Hepatocyte (in vitro differentiated cells): ENCODE data around the gene ARL6IP4.

Experiments
- CTCF ChIP-seq: fragments of 200-600 bp; sonication (generic); IDR thresholded peaks from 2 replicates; pipeline ENCODE4 v1.5.1; 2016; ENCODE audit warnings: antibody characterized with exemption, mild to moderate bottlenecking; ENCODE audit not compliant: poor library complexity
- EZH2 ChIP-seq: fragments of 200-600 bp; sonication (generic); IDR thresholded peaks from 2 replicates; pipeline ENCODE4 v1.6.1; 2016; ENCODE audit warnings: antibody characterized with exemption, mild to moderate bottlenecking, borderline replicate concordance
- EZH2phosphoT487 ChIP-seq: fragments of 200-600 bp; sonication (generic); IDR thresholded peaks from one replicate; pipeline ENCODE4 v1.6.1; 2018; ENCODE audit warnings: antibody characterized with exemption, mild to moderate bottlenecking, low read depth, moderate library complexity; ENCODE audit not compliant: unreplicated experiment, severe bottlenecking

GRCh38 chr12:123011701-123012100 is 31.2 kb downstream of the ARL6IP4 start:
- no peak for TF ChIP-seq CTCF
- no peak for TF ChIP-seq EZH2phosphoT487
- TF ChIP-seq EZH2: no peak
